Fibroblast of skin of scalp (primary cell): ENCODE data around the gene NCLN.
"Not testable (repeated sequence)": the region's sequence is repeated elsewhere in the genome, so short reads cannot be mapped to it uniquely, and the experiment has no call there.

Experiments
- DNase-seq: peaks from one replicate; pipeline ENCODE4 v3.0.0-alpha.2; 2013

Gene NCLN

DNA sequence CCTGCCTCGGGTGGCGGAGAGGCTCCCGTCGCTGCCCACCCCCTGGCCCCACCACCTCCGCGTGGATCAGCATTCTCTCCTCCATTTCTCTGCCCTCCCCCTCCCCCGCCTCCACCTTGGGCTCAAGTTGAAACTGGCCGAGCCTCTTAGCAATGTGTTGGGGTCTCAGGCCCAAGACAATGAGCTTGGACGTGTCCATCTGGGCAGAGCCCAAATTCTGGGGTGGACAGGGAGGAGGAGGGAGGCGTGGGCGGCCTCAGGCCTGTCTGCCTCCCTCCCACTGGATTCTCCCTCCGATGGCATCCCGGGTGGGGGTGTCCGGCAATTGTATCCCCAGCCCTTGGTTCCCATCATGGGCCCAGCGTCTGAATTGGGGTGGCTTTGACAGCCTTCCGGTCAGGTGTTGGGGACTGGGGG, 40.0 kb downstream of the NCLN start:
- no peak for DNase-seq

DNA sequence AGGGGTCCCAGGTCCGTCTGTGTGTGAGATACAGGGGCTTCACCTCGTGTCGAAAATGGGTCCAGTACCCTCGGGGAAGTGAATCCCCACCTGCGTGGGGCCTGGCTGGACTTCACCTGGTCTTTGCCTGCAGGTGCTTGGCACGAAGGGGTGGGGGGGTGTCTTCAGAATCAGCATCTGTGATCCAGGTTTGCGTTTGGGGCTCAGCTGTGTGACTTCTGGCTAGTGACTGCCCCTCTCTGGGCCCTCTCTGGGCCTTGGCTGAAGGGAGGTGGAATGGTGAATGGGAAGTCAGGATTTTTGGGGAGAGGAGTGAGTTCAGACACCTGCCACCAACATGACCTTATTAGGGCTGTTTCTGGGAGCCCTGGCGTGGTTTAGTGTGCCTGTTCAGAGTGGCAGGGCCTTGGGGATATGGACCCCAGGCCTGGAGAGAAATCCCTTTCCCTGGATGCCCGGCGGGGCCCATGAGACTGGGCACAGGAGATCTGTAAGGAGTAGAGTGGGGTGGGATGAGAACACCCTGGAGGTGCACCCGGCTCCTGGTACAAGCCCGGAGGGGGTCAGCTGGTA, 41.4 kb downstream of the NCLN start:
- DNase-seq, result no peak

GRCh38 chr19:3229346-3229743, 43.6 kb downstream of the NCLN start:
- DNase-seq, result no peak

- no peak for DNase-seq
Observed at GRCh38 chr19:3229888-3230496, 44.3 kb downstream of the NCLN start.

DNA sequence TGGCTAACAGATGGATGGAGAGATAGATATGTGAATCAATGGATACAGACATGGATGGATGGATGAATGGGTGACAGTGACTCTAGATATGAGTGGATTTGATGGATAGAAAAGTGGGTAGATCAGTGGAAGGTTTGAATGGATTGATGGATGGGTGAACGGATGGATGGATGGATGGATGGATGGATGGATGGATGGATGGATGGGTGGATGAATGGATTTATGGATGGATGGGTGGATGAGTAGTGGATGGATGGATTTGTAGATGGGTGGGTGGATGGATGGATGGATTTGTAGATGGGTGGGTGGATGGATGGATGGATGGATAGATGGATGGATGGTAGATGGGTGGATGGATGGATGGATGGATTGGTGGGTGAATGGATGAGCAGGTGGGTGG, 45.6 kb downstream of the NCLN start:
- no peak for DNase-seq

DNA sequence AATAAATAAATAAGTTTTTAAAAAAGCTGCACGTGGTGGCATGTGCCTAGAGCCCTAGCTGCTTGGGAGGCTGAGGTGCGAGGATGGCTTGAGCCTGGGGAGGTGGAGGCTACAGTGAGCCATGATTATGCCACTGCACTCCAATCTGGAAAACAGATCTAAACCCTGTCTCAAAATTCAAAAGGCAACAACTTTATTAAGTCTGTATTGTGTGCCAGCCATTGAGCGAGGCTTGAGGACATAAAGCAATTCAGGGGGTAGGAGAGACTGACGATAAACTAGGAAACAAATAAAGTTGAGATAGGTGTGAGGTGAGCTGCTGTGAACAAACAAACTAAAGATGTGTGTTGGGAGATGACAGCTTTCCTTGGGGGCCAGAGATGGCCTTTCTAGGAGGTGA, 47.4 kb downstream of the NCLN start:
- no peak for DNase-seq

- no peak for DNase-seq
Observed at GRCh38 chr19:3233831-3234230, 48.1 kb downstream of the NCLN start.

GRCh38 chr19:3234800-3235199, 49.1 kb downstream of the NCLN start:
- no peak for DNase-seq

DNA sequence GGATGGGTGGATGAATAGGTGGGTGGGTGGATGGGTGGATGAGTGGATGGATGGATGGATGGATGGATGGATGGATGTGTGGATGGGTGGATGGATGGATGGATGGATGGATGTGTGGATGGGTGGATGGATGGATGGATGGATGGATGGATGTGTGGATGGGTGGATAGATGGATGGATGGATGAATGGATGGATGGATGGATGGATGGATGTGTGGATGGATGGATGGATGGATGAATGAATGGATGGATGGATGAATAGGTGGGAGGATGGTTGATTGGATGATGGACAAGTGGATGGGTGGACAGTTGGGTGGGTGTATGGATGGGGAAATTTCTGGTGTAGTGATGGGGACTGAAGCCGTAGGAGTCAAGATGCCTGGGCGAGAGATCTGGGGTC, 49.9 kb downstream of the NCLN start:
- not testable (repeated sequence) for DNase-seq

- no peak for DNase-seq
Observed at GRCh38 chr19:3236272-3236671, 50.5 kb downstream of the NCLN start.

GRCh38 chr19:3238066-3238561, 52.4 kb downstream of the NCLN start:
- DNase-seq, result no peak

DNA sequence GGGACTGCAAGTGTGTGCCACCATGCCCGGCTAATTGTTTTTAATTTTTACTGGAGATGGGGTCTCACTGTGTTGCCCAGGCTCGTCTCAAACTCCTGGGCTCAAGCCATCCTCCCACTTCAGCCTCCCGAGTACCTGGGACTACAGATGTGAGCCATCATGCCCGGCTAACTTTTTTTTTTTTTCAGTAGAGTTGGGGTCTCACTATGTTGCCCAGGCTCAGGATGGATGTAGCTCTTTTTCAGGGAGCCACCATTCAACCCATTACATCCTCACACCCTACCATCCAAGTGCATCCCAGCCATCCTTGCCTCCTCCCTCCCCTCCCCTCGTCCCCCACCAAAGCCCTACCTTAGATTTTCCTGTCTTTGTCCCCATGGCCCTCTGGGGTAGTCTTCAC, 53.6 kb downstream of the NCLN start:
- DNase-seq, result no peak

DNA sequence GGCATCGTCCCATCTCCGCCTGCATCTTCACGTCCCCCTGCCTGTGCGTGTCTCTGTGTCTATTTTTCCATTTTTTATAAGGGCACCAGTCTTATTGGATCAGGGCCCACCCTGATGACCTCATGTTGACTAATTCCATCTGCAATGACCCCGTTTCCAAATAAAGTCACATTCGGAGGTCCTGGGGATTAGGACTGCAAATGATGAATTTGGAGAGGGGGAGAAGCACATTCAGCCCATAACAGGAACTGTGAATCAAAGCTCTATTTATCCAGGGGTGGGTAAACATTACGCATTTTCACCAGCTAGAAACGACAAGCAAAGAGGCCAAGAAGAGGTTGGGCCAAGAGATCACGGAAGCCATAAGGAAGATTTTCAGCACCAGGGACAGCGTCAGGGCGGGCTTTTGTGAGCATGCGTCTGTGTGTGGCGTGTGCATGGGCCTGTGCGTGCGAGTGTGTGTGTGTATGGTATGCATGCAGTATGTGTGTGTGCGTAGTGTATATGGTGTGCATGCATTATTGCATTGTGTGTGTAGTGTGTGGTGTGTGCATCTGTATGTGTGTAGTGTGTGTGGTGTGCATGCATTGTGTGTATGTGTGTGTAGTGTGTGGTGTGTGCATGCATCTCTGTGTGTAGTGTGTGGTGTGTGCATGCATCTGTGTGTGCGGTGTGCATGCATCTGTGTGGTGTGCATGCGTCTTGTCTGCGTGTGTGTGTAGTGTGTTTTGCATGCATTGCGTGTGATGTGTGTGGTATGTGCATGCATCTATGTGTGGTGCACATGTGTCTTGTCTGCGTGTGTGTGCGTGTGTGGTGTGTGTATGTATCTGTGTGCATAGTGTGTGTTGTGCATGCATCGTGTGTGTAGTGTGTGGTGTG, 58.3 kb downstream of the NCLN start:
- DNase-seq, result peak; percentile 72

- no peak for DNase-seq
Observed at GRCh38 chr19:3245050-3245449, 59.3 kb downstream of the NCLN start.

GRCh38 chr19:3248728-3249326, 63.1 kb downstream of the NCLN start:
- DNase-seq, result no peak

GRCh38 chr19:3249408-3249807, 63.7 kb downstream of the NCLN start:
- no peak for DNase-seq

- DNase-seq, result no peak
Observed at GRCh38 chr19:3250675-3251074, 64.9 kb downstream of the NCLN start.

DNA sequence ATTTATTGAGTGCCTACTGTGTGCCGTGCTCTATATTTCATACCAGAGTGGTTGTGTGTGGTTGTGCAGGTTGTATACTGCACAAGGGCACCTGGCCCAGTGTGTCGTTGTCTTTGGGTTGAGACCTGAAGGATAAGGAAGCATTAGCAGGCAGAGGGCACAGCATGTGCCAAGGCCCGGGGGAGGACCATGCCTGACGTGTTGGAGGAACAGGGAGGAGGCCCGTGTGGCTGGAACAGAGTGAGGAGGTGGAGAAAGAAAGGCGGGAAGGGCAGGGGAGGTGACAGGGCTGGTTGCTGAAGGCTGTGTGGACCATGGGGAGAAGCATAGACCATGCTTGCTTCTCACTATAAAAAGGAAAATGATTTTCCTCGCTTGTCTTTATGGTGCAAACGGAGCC, 65.5 kb downstream of the NCLN start:
- no peak for DNase-seq

DNA sequence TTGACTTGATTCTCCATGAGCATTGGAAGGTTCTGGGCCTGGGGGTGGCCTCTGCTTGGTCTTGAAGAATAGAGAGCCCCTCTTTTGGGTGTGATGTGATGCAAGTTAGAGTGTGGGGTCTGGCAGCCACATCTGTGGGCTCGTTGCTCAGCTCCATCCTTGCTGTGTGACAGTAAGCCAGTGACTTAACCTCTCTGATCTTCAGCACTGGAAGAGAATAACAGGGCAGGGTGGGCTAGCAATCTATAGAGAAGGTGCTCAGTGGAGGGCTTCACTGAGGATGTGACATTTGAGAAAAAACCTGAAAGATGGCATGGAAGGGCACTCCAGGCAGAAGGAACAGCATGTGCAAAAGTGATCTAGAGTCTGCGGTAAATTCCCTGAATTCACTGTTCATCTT, 66.9 kb downstream of the NCLN start:
- DNase-seq, result no peak

DNA sequence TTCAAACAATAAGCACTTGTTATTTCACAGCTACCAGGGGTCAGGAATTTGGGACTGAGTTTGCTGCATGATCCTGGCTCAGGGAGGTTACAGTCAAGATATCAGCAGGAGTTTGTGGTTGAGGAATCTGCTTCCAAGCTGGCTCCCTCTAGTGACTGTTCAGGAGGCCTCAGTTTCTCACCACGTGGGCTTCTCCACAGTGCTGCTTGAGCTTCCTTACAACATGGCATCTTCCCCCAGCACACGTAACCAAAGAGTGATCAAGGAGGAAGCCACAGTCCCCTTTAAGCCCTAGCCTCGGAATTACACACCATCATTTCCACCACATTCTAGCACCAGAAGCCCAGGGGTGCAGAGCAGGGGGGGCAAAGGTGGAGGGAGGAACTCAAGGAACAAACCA, 67.5 kb downstream of the NCLN start:
- no peak for DNase-seq

DNA sequence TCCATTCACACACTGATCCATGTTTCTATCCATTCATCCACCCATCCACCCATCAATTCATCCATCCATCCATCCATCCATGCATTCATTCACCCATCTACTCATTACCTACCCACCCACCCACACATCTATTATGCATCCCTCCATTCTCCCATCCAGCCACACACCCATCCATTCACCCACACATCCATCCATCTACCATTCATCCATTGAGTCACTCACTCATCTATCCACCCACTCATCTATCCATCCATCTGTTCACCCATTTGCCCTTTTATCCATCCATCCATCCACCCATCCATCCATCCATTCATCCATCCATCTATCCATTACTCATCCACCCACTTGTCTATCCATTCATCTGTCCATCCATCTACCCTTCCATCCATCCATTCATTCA, 68.8 kb downstream of the NCLN start:
- DNase-seq, result no peak

DNA sequence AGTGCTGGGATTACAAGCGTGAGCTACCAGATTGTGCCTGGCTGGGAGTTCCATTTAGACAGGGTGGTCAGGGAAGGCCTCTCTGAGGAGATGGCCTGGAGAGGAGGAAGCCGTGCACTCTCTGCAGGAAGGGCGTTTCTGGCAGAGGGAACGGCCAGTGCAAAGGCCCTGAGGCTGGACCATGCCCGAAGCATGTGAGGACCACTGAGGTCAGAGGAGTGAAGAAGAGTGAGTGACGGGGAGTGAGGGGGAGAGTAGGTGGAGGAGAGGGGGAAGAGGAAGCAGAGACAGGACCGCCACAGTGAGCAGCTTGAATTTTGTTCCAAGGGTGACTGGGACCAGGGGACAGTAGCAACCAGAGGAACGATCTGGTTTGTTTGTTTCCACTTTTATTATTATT, 71.3 kb downstream of the NCLN start:
- no peak for DNase-seq
